Endodermal cell (in vitro differentiated cells): ENCODE measurements around the gene ANGPTL5. TPM values are rescaled to one million over a fixed set of nuclear protein-coding genes. Genes with fewer than 3 reads are reported as not detected.

ENCODE experiments used
- DNase-seq: peaks from one replicate; pipeline ENCODE4 v3.0.0-alpha.2; 2017
- H3K27ac ChIP-seq: 2 replicates; pipeline ENCODE4 v1.5.1; 2013; ENCODE audit warnings: mild to moderate bottlenecking, low read depth, low read length, moderate library complexity
- H3K27me3 ChIP-seq: 2 replicates; pipeline ENCODE4 v1.6.1; 2013; ENCODE audit warnings: mild to moderate bottlenecking, low read length, moderate library complexity; ENCODE audit not compliant: insufficient read depth, control insufficient read depth, poor library complexity, severe bottlenecking
- H3K36me3 ChIP-seq: 2 replicates; pipeline ENCODE4 v1.7.0; 2013; ENCODE audit warnings: mild to moderate bottlenecking, low read length, moderate library complexity; ENCODE audit not compliant: control insufficient read depth, insufficient read depth
- H3K4me1 ChIP-seq: one replicate; pipeline ENCODE4 v1.7.0; 2013; ENCODE audit warnings: low read length; ENCODE audit not compliant: control insufficient read depth, insufficient read depth
- H3K4me3 ChIP-seq: 2 replicates; pipeline ENCODE4 v1.5.1; 2013; ENCODE audit warnings: mild to moderate bottlenecking, low read length, moderate library complexity
- H3K9ac ChIP-seq: 2 replicates; pipeline ENCODE4 v1.6.1; 2013; ENCODE audit warnings: mild to moderate bottlenecking, low read length, moderate library complexity; ENCODE audit not compliant: poor library complexity, severe bottlenecking; ENCODE audit errors: extremely low read depth
- H3K9me3 ChIP-seq: 2 replicates; pipeline ENCODE4 v1.6.1; 2013; ENCODE audit warnings: mild to moderate bottlenecking, low read length, moderate library complexity; ENCODE audit not compliant: control insufficient read depth
- H3K27ac Mint-ChIP-seq: 2 replicates; pipeline ENCODE4 v1.8.0; 2020; ENCODE audit warnings: mixed read lengths
- H3K27me3 Mint-ChIP-seq: 2 replicates; pipeline ENCODE4 v1.8.0; 2021; ENCODE audit warnings: mild to moderate bottlenecking, mixed read lengths; ENCODE audit not compliant: insufficient read depth
- H3K36me3 Mint-ChIP-seq: 2 replicates; pipeline ENCODE4 v1.8.0; 2020; ENCODE audit warnings: low read depth, mixed read lengths
- H3K4me1 Mint-ChIP-seq: 2 replicates; pipeline ENCODE4 v1.8.0; 2020; ENCODE audit warnings: mixed read lengths
- H3K4me3 Mint-ChIP-seq: 2 replicates; pipeline ENCODE4 v1.8.0; 2020; ENCODE audit warnings: mild to moderate bottlenecking, moderate library complexity, mixed read lengths
- H3K9me3 Mint-ChIP-seq: 2 replicates; pipeline ENCODE4 v1.8.0; 2020; ENCODE audit warnings: mild to moderate bottlenecking, mixed read lengths
- WGBS, 2 experiments: methylation state at CpG; one replicate each; pipeline versions ENCODE4 v1.1.5 to v1.1.7; 2013; ENCODE audit warnings: missing lambda C conversion rate in 2 of 2, mixed read lengths in 1 of 2; ENCODE audit not compliant: insufficient coverage in 1 of 2, insufficient read length in 1 of 2; 5-methylcytosine and 5-hydroxymethylcytosine counted together
- total RNA-seq, 2 donors: library from RNA; stranded (reverse); fragmentation: NEBNext Ultra II Directional in 1 of 2; extraction: Animal tissue kit (Norgen Biotek cat#: 25700) in 1 of 2; gene quantifications; 2 replicates in 1 of 2; 3 replicates in 1 of 2; pipeline ENCODE4 v1.2.1, GENCODE V29; 2021
- TF ChIP-seq, protein P1 (sequence below): fragments of 200-600 bp; sonication (generic); conservative IDR thresholded peaks from 2 replicates; pipeline ENCODE4 v1.5.0; 2021; ENCODE audit warnings: antibody characterized with exemption, mild to moderate bottlenecking

The ANGPTL5 gene
- total RNA-seq, 2 donors from 2014 or later, result not detected

DNA sequence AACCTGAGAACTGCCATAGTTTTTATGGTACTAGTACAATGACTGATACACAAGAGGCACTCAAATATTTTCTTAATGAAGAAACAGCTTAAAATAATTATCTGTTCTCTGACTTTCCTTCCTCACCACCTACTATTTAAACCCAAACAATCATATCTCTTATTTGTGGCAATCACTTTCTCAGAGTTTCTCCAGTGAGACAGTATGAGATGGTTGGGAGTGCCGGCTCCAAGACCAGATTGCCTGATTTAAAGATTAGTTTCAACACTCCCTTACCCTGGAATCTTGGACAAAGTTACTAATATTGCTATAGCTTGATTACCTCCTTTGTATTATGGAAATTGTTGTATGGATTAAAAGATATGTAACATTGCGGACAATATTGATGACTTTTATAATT lies 7.2 kb downstream of the ANGPTL5 start:
- no peaks in the 10 kb centered on the region for H3K9me3 ChIP-seq
- H3K36me3 ChIP-seq, result no peaks in the 10 kb centered on the region
- WGBS, 2 experiments, result 71% methylated on average over 1 of the region's 2 CpGs; no CpG with 5 or more reads in 1 of the 2 experiments
- Mint-ChIP-seq H3K4me1 (peaks cover 4% of the 10 kb centered on the region), H3K4me3 (no peak overlapping the region), H3K9me3 (no peaks in the 10 kb centered on the region), H3K36me3 (no peaks in the 10 kb centered on the region), H3K27me3 (no peaks in the 10 kb centered on the region), H3K27ac (no peak overlapping the region)
- no peak for DNase-seq
- no peak overlapping the region for H3K4me3 ChIP-seq
- H3K27me3 ChIP-seq, result no peaks in the 10 kb centered on the region
- TF ChIP-seq, protein P1, sequence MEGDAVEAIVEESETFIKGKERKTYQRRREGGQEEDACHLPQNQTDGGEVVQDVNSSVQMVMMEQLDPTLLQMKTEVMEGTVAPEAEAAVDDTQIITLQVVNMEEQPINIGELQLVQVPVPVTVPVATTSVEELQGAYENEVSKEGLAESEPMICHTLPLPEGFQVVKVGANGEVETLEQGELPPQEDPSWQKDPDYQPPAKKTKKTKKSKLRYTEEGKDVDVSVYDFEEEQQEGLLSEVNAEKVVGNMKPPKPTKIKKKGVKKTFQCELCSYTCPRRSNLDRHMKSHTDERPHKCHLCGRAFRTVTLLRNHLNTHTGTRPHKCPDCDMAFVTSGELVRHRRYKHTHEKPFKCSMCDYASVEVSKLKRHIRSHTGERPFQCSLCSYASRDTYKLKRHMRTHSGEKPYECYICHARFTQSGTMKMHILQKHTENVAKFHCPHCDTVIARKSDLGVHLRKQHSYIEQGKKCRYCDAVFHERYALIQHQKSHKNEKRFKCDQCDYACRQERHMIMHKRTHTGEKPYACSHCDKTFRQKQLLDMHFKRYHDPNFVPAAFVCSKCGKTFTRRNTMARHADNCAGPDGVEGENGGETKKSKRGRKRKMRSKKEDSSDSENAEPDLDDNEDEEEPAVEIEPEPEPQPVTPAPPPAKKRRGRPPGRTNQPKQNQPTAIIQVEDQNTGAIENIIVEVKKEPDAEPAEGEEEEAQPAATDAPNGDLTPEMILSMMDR, result no peak
- no peak overlapping the region for H3K9ac ChIP-seq
- no peak overlapping the region for H3K27ac ChIP-seq
- no peaks in the 10 kb centered on the region for H3K4me1 ChIP-seq

DNA sequence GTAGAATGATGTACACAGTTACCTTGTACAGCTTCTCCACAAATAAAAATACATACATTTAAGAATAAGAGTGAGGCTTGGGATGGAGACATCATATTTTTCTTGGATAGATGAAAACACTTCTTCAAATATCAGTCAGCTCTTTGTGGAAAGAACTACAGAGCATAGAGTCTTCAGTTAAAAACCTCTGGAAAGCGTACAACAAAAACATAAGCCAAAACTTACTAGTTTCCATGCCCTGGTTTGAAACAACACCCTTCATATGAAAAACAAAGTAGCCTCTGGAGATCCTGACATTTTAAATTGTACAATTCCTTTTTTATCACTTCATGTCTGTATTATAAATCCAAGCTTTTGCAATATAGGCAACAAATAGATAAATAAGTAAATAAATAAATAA lies 8.5 kb downstream of the ANGPTL5 start:
- no peaks in the 10 kb centered on the region for H3K27me3 ChIP-seq
- peaks cover 3% of the 10 kb centered on the region for H3K4me1 Mint-ChIP-seq
- H3K9me3 Mint-ChIP-seq, result no peaks in the 10 kb centered on the region
- 91 to 100% methylated on average over 1 of the region's 1 CpG for WGBS, 2 experiments
- H3K9ac ChIP-seq, result no peak overlapping the region
- H3K4me1 ChIP-seq, result no peaks in the 10 kb centered on the region
- no peak overlapping the region for H3K4me3 ChIP-seq
- H3K27me3 Mint-ChIP-seq, result no peaks in the 10 kb centered on the region
- H3K4me3 Mint-ChIP-seq, result no peak overlapping the region
- TF ChIP-seq, protein P1, result no peak
- no peak overlapping the region for H3K27ac ChIP-seq
- H3K27ac Mint-ChIP-seq, result no peak overlapping the region
- no peak for DNase-seq
- no peaks in the 10 kb centered on the region for H3K9me3 ChIP-seq
- no peaks in the 10 kb centered on the region for H3K36me3 Mint-ChIP-seq
- no peaks in the 10 kb centered on the region for H3K36me3 ChIP-seq

DNA sequence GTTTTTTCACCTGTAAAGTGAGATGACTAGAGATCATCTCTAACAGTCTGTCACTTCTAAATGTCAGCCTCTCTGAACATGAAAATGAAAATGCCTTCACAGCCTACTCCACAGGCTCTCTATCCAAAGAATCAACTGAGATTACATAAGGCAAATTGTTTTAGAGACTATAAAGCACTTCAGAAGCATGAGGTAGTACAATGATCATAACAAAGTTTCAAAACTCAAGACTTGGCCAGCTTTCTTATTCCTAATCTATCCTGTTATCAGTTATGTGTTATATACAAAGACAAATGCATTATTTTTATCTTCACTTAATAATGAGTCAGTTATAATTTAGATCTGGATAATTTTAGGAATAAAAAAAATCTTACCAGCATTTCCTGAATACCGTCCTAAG lies 21.8 kb downstream of the ANGPTL5 start:
- Mint-ChIP-seq H3K9me3 (no peaks in the 10 kb centered on the region), H3K4me3 (no peak overlapping the region), H3K4me1 (no peaks in the 10 kb centered on the region), H3K27me3 (peaks cover 2% of the 10 kb centered on the region), H3K27ac (no peak overlapping the region), H3K36me3 (no peaks in the 10 kb centered on the region)
- Histone ChIP-seq H3K36me3 (no peaks in the 10 kb centered on the region), H3K27me3 (no peaks in the 10 kb centered on the region), H3K9me3 (no peaks in the 10 kb centered on the region), H3K4me1 (peaks cover 7% of the 10 kb centered on the region), H3K9ac (no peak overlapping the region), H3K27ac (no peak overlapping the region), H3K4me3 (no peak overlapping the region)
- 75 to 100% methylated on average over 1 of the region's 1 CpG for WGBS, 2 experiments
- no peak for DNase-seq
- TF ChIP-seq, protein P1, result no peak
